ENCODE results near the gene SPA17.
A peak's percentile ranks its signal among the peaks of the same experiment; 100 is the strongest.

Gene SPA17

DNA sequence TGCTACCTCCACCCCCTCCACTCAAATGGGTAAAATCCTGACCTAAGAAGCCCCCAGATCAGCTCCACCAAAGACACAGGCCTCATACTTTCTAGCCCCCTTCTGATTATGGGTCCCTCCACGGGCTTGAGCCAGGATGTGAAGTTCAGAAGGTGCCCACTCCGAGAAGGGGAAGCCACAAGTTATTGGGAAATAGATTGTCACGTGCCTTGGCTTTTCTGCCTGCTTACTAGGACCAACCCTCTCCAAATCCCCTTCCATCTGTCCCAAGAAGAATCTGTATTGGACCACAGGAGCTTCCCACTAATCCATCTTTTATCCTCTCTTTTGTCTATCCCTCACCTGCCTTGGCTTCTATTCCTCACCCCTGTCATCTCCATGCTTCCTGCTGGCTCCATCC is 63.0 kb downstream of the SPA17 start:
- no peak for DNase-seq (ENCODE audit: low spot score)
- TF ChIP-seq, protein P1, sequence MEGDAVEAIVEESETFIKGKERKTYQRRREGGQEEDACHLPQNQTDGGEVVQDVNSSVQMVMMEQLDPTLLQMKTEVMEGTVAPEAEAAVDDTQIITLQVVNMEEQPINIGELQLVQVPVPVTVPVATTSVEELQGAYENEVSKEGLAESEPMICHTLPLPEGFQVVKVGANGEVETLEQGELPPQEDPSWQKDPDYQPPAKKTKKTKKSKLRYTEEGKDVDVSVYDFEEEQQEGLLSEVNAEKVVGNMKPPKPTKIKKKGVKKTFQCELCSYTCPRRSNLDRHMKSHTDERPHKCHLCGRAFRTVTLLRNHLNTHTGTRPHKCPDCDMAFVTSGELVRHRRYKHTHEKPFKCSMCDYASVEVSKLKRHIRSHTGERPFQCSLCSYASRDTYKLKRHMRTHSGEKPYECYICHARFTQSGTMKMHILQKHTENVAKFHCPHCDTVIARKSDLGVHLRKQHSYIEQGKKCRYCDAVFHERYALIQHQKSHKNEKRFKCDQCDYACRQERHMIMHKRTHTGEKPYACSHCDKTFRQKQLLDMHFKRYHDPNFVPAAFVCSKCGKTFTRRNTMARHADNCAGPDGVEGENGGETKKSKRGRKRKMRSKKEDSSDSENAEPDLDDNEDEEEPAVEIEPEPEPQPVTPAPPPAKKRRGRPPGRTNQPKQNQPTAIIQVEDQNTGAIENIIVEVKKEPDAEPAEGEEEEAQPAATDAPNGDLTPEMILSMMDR (IDR thresholded peaks at IDR 0.05; ENCODE audit: extremely low read depth, insufficient read depth, missing control alignments): no peak
- in situ Hi-C loops (cut with MboI; ENCODE audit: low pct_unique_long_range_greater_than_20kb, low sequenced_read_pairs, unreplicated experiment): no loop called here

DNA sequence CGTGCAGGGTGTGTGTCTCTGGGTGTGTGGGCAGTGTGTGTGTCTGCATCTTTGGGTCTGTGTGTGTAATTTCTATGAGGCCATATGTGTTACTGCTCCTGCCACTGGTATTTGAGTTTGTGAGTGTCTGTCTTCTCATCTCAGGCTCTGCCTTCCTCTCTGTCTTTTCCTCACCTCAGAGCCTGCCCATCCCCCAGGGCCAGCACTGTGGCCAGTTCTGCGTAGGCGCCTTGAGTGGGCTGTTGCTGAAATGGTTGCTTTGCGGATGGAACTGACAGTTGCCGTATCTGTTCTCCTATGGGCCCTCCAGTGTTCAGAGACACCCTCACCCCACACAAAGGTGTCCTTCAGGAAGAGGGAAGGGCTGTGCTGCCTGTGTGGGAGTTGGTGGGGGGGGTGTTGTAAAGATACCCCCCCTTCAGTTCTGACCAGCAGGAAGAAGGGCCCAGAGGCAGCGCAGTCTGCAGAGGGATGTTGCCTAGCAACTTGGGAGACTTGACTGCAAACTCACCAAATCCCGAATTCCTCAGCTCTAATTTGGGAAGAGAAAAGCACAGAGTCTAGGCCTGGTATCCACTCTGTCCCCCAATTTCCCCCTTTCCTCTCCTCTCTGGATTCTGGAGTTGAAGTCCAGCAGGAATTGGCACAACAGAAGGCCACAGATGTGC is 64.1 kb downstream of the SPA17 start:
- no peak for DNase-seq (ENCODE audit: low spot score)
- in situ Hi-C loops (cut with MboI; ENCODE audit: low pct_unique_long_range_greater_than_20kb, low sequenced_read_pairs, unreplicated experiment): no loop called here
- TF ChIP-seq, protein P1 (IDR thresholded peaks at IDR 0.05; ENCODE audit: extremely low read depth, insufficient read depth, missing control alignments): no peak

DNA sequence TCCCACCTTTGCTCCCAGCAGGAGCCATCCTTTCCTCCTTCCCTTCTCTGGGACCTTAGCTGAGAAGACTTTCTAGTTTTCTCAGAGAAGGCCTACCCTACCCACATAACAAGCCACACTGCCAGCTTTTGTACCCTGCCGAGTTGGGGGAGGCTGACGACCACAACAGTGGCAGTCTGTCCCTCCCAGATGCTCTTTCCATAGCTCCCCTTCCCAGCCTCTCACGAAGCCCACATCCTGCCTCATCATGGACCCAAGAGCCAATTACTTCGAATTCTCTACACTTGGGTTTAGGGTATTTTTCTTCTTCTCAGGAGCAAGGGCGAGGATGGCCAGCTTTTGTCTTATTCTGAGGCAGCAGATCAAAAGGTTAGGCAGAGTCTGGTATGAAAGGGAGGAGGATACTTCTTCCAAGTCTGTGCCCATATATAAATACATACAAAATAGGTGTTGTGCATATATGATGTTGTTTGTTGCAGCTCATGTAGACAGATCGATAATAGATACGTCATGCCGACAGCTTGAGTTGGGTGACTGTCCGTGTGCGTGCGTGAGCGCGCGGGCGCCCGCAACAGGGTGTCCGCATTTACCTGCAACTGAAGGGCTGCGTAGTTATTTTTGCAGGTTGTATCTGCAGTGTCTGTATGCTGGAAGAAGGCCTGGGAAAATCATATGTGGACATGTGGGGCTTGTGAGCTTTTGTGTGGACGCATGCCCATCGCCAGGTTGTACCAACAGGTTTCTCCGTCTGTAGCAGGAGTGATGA is 65.2 kb downstream of the SPA17 start:
- DNase-seq (ENCODE audit: low spot score): no peak
- TF ChIP-seq, protein P1 (IDR thresholded peaks at IDR 0.05; ENCODE audit: extremely low read depth, insufficient read depth, missing control alignments): no peak
- in situ Hi-C loops (cut with MboI; ENCODE audit: low pct_unique_long_range_greater_than_20kb, low sequenced_read_pairs, unreplicated experiment): no loop called here

DNA sequence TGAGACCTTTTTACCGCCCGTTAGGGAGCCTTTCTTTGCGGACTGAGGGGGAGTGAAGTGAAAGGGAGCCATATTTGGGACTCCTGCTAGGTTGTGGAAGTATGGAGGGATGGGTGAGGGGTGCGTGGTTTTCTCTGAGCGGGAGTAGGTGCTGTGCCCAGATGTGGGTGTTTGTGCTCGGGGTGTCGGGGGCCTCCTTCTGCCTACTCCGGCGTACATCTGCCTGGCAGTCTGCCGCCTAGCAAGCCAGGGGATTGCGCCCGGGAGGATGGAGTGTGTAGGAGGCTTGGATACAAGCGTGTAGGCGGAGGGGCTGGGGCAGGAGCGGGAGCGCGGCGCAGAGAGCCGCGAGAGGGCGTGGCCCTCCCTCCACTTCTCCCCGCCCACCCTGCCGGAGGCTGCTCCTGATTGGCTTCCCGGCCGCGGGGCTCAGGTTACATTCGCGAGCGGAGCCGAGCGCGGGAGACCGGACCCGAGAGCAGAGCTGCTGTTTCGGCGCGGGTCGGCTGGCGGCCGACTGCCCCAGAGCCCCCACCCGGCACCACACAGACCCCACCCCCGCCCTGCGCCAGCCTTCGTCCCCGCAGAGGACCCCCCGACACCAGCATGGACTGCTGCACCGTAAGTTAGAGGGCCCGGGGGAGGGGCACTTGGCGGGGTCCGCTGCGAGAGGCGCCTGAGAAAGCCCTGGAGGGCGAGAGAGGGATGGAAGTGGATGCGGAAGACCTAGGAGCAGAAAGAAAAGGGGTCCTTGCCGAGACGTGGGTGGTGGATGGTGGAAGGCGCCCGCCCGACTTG is 66.0 kb downstream of the SPA17 start, which contains the start of gene NRGN:
Gene NRGN, plus strand, starts transcription at position 464 of the 798 bp plus-strand sequence. Its CDS starts 143 bp downstream, at position 607.
- TF ChIP-seq, protein P1 (IDR thresholded peaks at IDR 0.05; ENCODE audit: extremely low read depth, insufficient read depth, missing control alignments): no peak
- in situ Hi-C loops (cut with MboI; ENCODE audit: low pct_unique_long_range_greater_than_20kb, low sequenced_read_pairs, unreplicated experiment): no loop called here
- DNase-seq (ENCODE audit: low spot score): peak; percentile 97

DNA sequence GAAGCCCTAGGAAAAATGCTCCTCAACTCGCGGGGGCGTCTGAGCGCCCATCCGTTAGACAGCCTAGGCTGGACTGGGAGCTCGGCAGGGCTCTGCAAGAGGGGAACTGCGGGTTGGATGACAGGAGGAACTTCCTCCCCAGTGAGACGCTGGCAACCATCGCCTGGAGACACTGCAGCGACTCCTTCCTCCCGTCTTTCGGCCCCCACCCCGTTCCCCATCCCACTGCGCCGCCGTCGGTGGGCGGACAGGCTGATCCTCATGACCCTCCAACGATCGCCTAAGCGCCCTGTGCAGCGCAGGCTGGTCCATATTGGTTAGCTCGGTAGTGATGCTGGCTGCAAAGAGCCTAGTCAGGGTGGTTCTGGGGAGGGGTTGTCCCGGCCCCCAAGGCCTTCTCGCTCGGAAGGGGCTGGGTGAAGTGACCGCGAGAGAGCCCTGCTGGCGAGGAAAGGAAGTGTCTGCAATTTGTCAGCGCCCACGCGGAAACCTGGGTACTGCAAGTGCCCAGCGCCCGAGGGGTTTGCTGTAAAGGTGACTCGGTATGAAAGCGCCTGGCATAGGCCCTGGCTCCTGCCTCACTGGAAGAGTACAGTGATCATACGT is 66.7 kb downstream of the SPA17 start:
- TF ChIP-seq, protein P1 (IDR thresholded peaks at IDR 0.05; ENCODE audit: extremely low read depth, insufficient read depth, missing control alignments): peak; percentile 62
- peak; percentile 74 for DNase-seq (ENCODE audit: low spot score)
- in situ Hi-C loops (cut with MboI; ENCODE audit: low pct_unique_long_range_greater_than_20kb, low sequenced_read_pairs, unreplicated experiment): no loop called here

DNA sequence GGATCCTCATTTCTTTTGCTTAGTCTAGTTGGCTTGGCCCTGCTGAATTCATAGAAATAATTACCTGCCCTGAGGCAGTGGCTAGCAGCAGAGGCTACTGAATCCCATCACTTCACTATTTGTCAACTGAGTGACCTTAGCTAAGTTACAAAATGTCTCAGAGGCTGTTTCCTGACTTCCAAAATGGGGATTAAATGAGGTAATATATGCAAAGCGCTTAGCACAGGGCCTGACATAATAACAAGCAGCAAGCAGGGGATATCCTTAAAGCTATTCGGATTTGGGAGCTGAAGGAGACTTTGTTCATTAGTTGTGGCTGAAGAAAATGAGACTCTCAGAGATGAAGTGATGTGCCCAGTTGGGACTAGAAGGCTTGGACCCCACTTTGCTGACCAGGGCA is 68.9 kb downstream of the SPA17 start:
- TF ChIP-seq, protein P1 (IDR thresholded peaks at IDR 0.05; ENCODE audit: extremely low read depth, insufficient read depth, missing control alignments): no peak
- DNase-seq (ENCODE audit: low spot score): no peak
- in situ Hi-C loops (cut with MboI; ENCODE audit: low pct_unique_long_range_greater_than_20kb, low sequenced_read_pairs, unreplicated experiment): no loop called here
